Psoas muscle (tissue), 8 donors: ENCODE data around the gene BCL2L12. TPM values are rescaled to one million over a fixed set of nuclear protein-coding genes. Genes with fewer than 3 reads are reported as not detected.

Experiments used
- ATAC-seq, 4 donors: fragments of 200-7000 bp; cut with Tn5 transposase; one replicate each; pipeline ENCODE4 v1.9.1; 2020; ENCODE audit warnings: moderate library complexity in 3 of 4, mild to moderate bottlenecking in 2 of 4
- DNase-seq, 2 donors: peaks; one replicate each; pipeline ENCODE4 v3.0.0-alpha.2; 2020
- H3K27ac ChIP-seq: fragments of 200-600 bp; one replicate; pipeline ENCODE4 v1.8.0; 2022
- H3K27me3 ChIP-seq, 3 donors: fragments of 200-600 bp in 1 of 3; one replicate each; pipeline versions ENCODE4 v1.6.1 to v1.8.0; 2013 to 2022; ENCODE audit warnings: low read length in 2 of 3, mild to moderate bottlenecking in 2 of 3, moderate library complexity in 1 of 3; ENCODE audit not compliant: insufficient read depth in 3 of 3
- H3K36me3 ChIP-seq, 2 donors: fragments of 200-600 bp in 1 of 2; one replicate each; pipeline versions ENCODE4 v1.6.1 to v1.8.0; 2013 to 2022; ENCODE audit warnings: low read depth in 1 of 2, mild to moderate bottlenecking in 1 of 2, moderate library complexity in 1 of 2; ENCODE audit not compliant: insufficient read depth in 1 of 2
- H3K4me1 ChIP-seq: fragments of 200-600 bp; one replicate; pipeline ENCODE4 v1.8.0; 2022
- H3K4me3 ChIP-seq: fragments of 200-600 bp; one replicate; pipeline ENCODE4 v1.8.0; 2022; ENCODE audit warnings: mild to moderate bottlenecking
- H3K9me3 ChIP-seq: fragments of 200-600 bp; one replicate; pipeline ENCODE4 v1.8.0; 2022
- CTCF ChIP-seq: fragments of 200-600 bp; IDR thresholded peaks from one replicate; pipeline ENCODE4 v1.8.0; 2022; ENCODE audit warnings: antibody characterized with exemption
- WGBS, 3 donors: extraction: QIAGEN DNeasy Blood & Tissue Kit; methylation state at CpG; one replicate each; pipeline versions ENCODE4 v1.1.6 to v1.1.7; 2013; 5-methylcytosine and 5-hydroxymethylcytosine counted together
- intact Hi-C, 2 donors: fragments of 100-400 bp; cut with DNase I; formaldehyde crosslinking; loops; one replicate each; pipeline versions ENCODE4 v1.11.0 to v1.14.2; 2022
- polyA plus RNA-seq, 3 donors: library from polyadenylated mRNA; stranded (reverse); fragments of 200-250 nt; gene quantifications; one replicate each; pipeline ENCODE4 v1.2.3, GENCODE V29; 2013
- total RNA-seq, 4 donors: library from RNA; stranded (reverse); fragmentation: NEBNext Ultra II Directional in 2 of 4; extraction: Animal tissue kit (Norgen Biotek cat#: 25700) in 2 of 4; gene quantifications; one replicate each; pipeline versions ENCODE4 v1.2.1 to v1.2.4, GENCODE V29; 2021 to 2023
- donor health status: healthy with polysubstance abuse.
- donor health status: DM: no; HTN: no; CAD: no; lungs with moderate emphysema.
- donor health status: Bipolar disorder and iron deficiency.
- donor health status: healthy.
- donor health status: DM: yes; HTN: yes; CAD: no.
- donor health status: DM: no; HTN: no; CAD: no.
- donor health status: DM: no; HTN: no; CAD: no.
- donor health status: DM: yes; HTN: yes; CAD: no.

Gene BCL2L12
- total and polyA plus RNA-seq, 7 donors = 13.0 to 42.7 (median 21.5) TPM

DNA sequence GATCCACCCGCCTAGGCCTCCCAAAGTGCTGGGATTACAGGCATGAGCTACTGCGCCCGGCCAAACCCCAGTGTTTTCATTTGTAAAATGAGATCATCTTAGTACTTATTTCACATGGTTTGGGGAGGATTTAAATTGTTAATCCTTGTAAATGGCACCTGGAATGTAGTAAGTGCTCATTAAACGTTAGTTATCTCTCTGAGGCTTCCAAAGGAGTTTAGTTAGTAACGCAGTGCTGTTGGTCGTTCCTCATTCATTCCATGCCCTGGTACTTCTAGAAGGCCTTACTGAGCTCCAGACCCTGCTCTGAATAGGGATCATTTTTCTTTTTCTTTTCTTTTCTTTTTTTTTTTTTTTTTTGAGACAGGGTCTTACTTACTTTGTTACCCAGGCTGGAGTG, 30.4 kb downstream of the BCL2L12 start:
- Histone ChIP-seq H3K27ac (no peak overlapping the region), H3K4me1 (no peaks in the 10 kb centered on the region), H3K36me3 (no peaks in the 10 kb centered on the region), H3K27me3 (no peaks in the 10 kb centered on the region), H3K4me3 (no peak overlapping the region), H3K9me3 (no peaks in the 10 kb centered on the region)
- intact Hi-C loops = no loop called here
- no peak for TF ChIP-seq CTCF
- WGBS, 3 donors = 87 to 89% (median 88%) methylated on average over 6 of the region's 6 CpGs
- DNase-seq = no peak
- no peak for ATAC-seq

DNA sequence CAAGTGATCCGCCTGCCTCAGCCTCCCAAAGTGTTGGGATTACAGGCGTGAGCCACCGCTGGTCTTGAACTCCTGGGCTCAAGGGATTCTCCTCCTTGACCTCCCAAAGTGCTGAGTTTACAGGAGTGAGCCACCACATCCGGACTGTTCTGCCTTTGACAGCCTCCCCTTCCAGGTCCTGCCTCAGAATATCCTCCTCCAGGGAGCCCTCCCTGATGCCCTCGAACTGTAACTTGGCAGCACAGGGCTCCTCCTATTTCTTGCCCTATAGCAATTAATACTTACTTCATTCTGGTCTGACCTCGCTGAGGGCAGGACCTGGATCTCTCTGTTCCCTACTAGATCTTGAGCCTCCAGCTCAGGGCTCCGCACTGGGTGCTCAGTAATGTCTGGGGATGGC, 31.1 kb downstream of the BCL2L12 start:
- Histone ChIP-seq H3K36me3 (no peaks in the 10 kb centered on the region), H3K27me3 (no peaks in the 10 kb centered on the region), H3K27ac (no peak overlapping the region), H3K9me3 (no peaks in the 10 kb centered on the region), H3K4me1 (no peaks in the 10 kb centered on the region), H3K4me3 (no peak overlapping the region)
- WGBS, 3 donors = 86 to 95% (median 95%) methylated on average over 7 of the region's 7 CpGs
- no peak for DNase-seq
- no peak for TF ChIP-seq CTCF
- no peak for ATAC-seq
- intact Hi-C loops = no loop called here

DNA sequence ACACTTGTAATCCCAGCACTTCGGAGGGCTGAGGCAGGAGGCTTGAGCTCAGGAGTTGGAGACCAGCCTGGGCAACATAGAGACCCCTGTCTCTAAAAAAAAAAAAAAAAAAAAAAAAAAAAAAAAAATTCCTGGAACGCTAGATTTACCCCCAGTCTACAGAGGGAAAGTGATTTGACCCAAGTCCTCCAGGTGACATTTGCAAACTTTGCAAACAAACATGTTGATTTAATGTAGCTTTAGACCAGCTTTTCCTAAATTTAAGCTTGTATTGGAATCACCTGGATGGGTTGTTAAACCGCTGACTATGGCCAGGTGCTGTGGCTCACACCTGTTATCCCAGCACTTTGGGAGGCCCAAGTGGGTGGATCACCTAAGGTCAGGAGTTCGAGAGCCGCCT, 33.6 kb downstream of the BCL2L12 start:
- H3K36me3 ChIP-seq = no peaks in the 10 kb centered on the region
- H3K9me3 ChIP-seq = no peaks in the 10 kb centered on the region
- intact Hi-C loops = no loop called here
- no peaks in the 10 kb centered on the region for H3K27me3 ChIP-seq
- TF ChIP-seq CTCF = no peak
- no peaks in the 10 kb centered on the region for H3K4me1 ChIP-seq
- ATAC-seq = no peak
- DNase-seq = no peak
- H3K4me3 ChIP-seq = no peak overlapping the region
- no peak overlapping the region for H3K27ac ChIP-seq
- 84 to 92% (median 86%) methylated on average over 5 of the region's 5 CpGs for WGBS, 3 donors

GRCh38 chr19:49700563-49700962, 34.8 kb downstream of the BCL2L12 start:
- WGBS, 3 donors = 41 to 59% (median 53%) methylated on average over 7 to 11 of the region's 11 CpGs
- no peak for TF ChIP-seq CTCF
- Histone ChIP-seq H3K36me3 (no peaks in the 10 kb centered on the region), H3K4me1 (no peaks in the 10 kb centered on the region), H3K27ac (no peak overlapping the region), H3K27me3 (no peaks in the 10 kb centered on the region), H3K9me3 (no peaks in the 10 kb centered on the region), H3K4me3 (no peak overlapping the region)
- ATAC-seq = no peak
- intact Hi-C loops = no loop called here
- no peak for DNase-seq

DNA sequence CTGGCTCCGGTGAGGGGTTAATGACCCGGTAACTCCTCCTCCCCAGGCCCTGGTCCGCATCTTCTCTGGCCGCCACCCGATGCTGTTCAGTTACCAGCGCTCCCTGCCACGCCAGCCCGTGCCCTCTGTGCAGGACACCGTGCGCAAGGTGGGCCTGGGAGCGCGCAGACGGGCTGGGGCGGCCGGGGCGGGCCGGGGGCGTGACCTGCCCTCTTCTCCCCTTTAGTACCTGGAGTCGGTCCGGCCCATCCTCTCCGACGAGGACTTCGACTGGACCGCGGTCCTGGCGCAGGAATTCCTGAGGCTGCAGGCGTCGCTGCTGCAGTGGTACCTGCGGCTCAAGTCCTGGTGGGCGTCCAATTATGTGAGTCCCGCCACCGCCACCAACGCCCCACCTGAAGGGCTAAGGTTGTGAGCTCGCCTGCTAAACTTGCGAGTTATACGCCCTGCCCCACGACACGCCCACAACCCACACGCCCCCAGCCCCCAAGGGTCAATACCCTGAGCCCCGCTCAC, 35.6 kb downstream of the BCL2L12 start:
- no peaks in the 10 kb centered on the region for H3K36me3 ChIP-seq
- H3K9me3 ChIP-seq = no peaks in the 10 kb centered on the region
- no peak for TF ChIP-seq CTCF
- H3K4me3 ChIP-seq = no peak overlapping the region
- DNase-seq (no peak), ATAC-seq (no peak)
- no peak overlapping the region for H3K27ac ChIP-seq
- no peaks in the 10 kb centered on the region for H3K4me1 ChIP-seq
- no peaks in the 10 kb centered on the region for H3K27me3 ChIP-seq
- intact Hi-C loops = no loop called here
- WGBS, 3 donors = 55 to 60% (median 55%) methylated on average over 39 to 40 of the region's 40 CpGs
